Right lobe of liver (tissue), 6 donors: ENCODE measurements around the gene SLC28A3. TPM values are rescaled to one million over a fixed set of nuclear protein-coding genes. Genes with fewer than 3 reads are reported as not detected.

Experiments
- ATAC-seq, 4 donors: fragments of 200-7000 bp; cut with Tn5 transposase; one replicate each; pipeline ENCODE4 v1.9.1; 2020; ENCODE audit warnings: mild to moderate bottlenecking in 4 of 4, moderate library complexity in 4 of 4
- DNase-seq, 3 donors: peaks; one replicate each; pipeline ENCODE4 v3.0.0-alpha.2; 2020
- H3K27ac ChIP-seq, 3 donors: fragments of 200-600 bp; one replicate each; pipeline ENCODE4 v1.8.0; 2022
- H3K27me3 ChIP-seq, 2 donors: fragments of 200-600 bp; one replicate each; pipeline ENCODE4 v1.8.0; 2022
- H3K36me3 ChIP-seq, 4 donors: fragments of 200-600 bp; sonication (generic) in 1 of 4; one replicate each; pipeline versions ENCODE4 v1.5.1 to v1.8.0; 2017 to 2022; ENCODE audit warnings: control low read depth in 1 of 4
- H3K4me1 ChIP-seq, 4 donors: fragments of 200-600 bp; sonication (generic) in 1 of 4; one replicate each; pipeline versions ENCODE4 v1.5.1 to v1.8.0; 2017 to 2022; ENCODE audit warnings: control low read depth in 1 of 4
- H3K4me3 ChIP-seq, 3 donors: fragments of 200-600 bp; one replicate each; pipeline ENCODE4 v1.8.0; 2022
- H3K9me3 ChIP-seq, 4 donors: fragments of 200-600 bp; sonication (generic) in 1 of 4; one replicate each; pipeline versions ENCODE4 v1.5.1 to v1.8.0; 2017 to 2022; ENCODE audit warnings: control low read depth in 1 of 4
- POLR2A ChIP-seq: fragments of 450-650 bp; IDR thresholded peaks from one replicate; pipeline ENCODE4 v1.6.1; 2017; ENCODE audit warnings: antibody characterized with exemption, mild to moderate bottlenecking
- WGBS: methylation state at CpG from one replicate; pipeline ENCODE4 v1.1.6; 2018; ENCODE audit warnings: low coverage, low lambda C conversion rate; ENCODE audit not compliant: insufficient coverage; ENCODE audit errors: missing lambda C conversion rate; 5-methylcytosine and 5-hydroxymethylcytosine counted together
- intact Hi-C, 2 donors: fragments of 100-400 bp; cut with DNase I; formaldehyde crosslinking; loops; one replicate each; pipeline versions ENCODE4 v1.11.2 to v1.14.1; 2022
- total RNA-seq, 6 experiments: library from RNA; depleted of rRNA in 2 of 6; stranded (reverse); fragments of >200 nt in 2 of 6; fragmentation: NEBNext Ultra II Directional in 3 of 6; extraction: Animal tissue kit (Norgen Biotek cat#: 25700) in 3 of 6; gene quantifications; one replicate each; pipeline versions ENCODE4 v1.1.0 to v1.2.4, GENCODE V29; 2016 to 2023
- TF ChIP-seq, protein P1 (sequence below), 4 donors: fragments of 200-600 bp in 3 of 4; fragments of 450-650 bp in 1 of 4; IDR thresholded peaks; one replicate each; pipeline versions ENCODE4 v1.5.1 to v1.8.0; 2016 to 2022; ENCODE audit warnings: antibody characterized with exemption in 4 of 4, mild to moderate bottlenecking in 2 of 4
- donor health status: DM: no; HTN: yes; CAD: no.
- donor health status: DM: no; HTN: no; CAD: no.
- donor health status: DM: no; HTN: no; CAD: no.
- donor health status: DM: no; HTN: yes; CAD: no.
- donor health status: DM: no; HTN: yes; CAD: no.

The SLC28A3 gene
- total RNA-seq, 6 experiments from 2014 or later: 0.07 to 0.16 (median 0.12) TPM

DNA sequence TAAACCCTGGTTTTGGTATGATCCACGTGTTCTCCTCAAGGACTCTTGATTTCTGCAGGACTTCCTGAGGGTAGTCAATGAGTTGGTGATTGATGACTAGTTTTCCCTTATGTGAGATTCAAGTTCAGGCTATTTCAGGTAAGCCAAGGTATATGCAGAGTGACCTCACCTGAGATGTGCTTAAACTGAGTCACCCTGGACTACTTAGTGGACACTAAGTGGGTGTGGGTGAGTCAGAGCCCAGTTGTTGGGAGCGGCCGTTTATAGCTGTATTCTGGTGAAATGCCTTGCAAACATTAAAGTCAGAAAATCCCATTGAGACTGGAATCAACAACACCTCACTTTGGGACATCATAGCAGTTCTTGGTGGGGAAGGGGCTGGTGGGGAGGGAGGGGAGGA is 62.9 kb downstream of the SLC28A3 start:
- ATAC-seq (no peak), DNase-seq (no peak)
- H3K27ac ChIP-seq: no peak overlapping the region
- H3K9me3 ChIP-seq: no peaks in the 10 kb centered on the region
- no peaks in the 10 kb centered on the region for H3K27me3 ChIP-seq
- no peaks in the 10 kb centered on the region for H3K36me3 ChIP-seq
- WGBS: 69% methylated on average over 3 of the region's 3 CpGs
- intact Hi-C loops: no loop called here
- no peak for TF ChIP-seq POLR2A
- TF ChIP-seq, protein P1, sequence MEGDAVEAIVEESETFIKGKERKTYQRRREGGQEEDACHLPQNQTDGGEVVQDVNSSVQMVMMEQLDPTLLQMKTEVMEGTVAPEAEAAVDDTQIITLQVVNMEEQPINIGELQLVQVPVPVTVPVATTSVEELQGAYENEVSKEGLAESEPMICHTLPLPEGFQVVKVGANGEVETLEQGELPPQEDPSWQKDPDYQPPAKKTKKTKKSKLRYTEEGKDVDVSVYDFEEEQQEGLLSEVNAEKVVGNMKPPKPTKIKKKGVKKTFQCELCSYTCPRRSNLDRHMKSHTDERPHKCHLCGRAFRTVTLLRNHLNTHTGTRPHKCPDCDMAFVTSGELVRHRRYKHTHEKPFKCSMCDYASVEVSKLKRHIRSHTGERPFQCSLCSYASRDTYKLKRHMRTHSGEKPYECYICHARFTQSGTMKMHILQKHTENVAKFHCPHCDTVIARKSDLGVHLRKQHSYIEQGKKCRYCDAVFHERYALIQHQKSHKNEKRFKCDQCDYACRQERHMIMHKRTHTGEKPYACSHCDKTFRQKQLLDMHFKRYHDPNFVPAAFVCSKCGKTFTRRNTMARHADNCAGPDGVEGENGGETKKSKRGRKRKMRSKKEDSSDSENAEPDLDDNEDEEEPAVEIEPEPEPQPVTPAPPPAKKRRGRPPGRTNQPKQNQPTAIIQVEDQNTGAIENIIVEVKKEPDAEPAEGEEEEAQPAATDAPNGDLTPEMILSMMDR (IDR thresholded peaks at IDR 0.05): no peak
- no peaks in the 10 kb centered on the region for H3K4me1 ChIP-seq
- no peak overlapping the region for H3K4me3 ChIP-seq

DNA sequence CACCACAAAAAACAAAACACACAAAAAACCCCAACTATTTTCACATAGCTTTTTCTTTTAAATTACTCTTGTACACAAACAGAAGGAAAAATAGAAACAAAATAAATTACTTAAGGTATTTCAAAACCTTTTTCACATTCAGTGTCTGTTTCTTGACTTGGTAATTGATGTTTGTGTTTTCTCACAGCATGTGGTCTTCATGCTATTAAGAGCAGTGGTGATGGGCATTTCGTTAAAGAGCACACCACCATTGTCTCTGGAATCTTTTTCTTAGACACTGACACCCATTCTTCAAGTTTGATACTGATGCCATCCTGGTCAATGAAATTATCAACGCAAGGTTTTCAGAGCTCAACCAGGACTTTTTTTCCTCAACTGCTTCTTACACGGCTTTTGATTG is 63.8 kb downstream of the SLC28A3 start:
- Histone ChIP-seq H3K36me3 (no peaks in the 10 kb centered on the region), H3K9me3 (no peaks in the 10 kb centered on the region), H3K4me1 (no peaks in the 10 kb centered on the region), H3K4me3 (no peak overlapping the region), H3K27me3 (no peaks in the 10 kb centered on the region), H3K27ac (no peak overlapping the region)
- DNase-seq (no peak), ATAC-seq (no peak)
- WGBS: 41% methylated on average over 3 of the region's 3 CpGs
- intact Hi-C loops: no loop called here
- TF ChIP-seq, protein P1 (IDR thresholded peaks at IDR 0.05): no peak
- TF ChIP-seq POLR2A: no peak

DNA sequence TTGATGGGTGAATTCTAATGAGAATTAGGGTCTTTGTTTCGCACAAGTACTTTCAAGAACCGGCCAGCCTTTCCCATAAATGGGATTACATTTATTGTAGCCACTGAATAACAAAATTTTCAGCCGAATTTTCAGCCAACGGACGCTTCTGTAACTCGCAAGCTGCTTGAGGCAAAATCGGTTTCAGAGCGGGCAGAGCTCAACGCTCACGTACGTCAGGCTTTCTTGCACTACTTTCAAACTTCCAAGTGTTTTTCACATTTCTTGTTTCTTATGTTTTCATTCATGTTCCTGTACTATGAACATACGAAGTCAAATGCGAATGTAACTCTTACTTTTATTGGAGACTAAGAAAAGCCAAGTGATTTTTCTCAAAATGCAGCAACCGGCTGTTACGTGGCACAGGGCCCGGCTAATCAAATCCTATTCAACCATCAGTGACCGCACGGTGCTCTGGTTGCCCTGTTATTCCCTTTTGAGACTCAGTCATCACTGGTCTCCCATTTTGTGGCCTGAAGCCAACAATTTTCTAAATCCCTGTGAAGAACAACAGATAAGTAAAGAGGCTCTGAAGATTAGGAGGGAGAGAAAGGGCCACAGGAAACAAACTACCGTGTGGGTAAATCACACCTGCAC is 68.5 kb downstream of the SLC28A3 start:
- no peaks in the 10 kb centered on the region for H3K9me3 ChIP-seq
- TF ChIP-seq, protein P1 (IDR thresholded peaks at IDR 0.05): no peak
- no peak for TF ChIP-seq POLR2A
- WGBS: 60% methylated on average over 19 of the region's 19 CpGs
- H3K27me3 ChIP-seq: no peaks in the 10 kb centered on the region
- ATAC-seq (no peak), DNase-seq (no peak)
- no peaks in the 10 kb centered on the region for H3K4me1 ChIP-seq
- intact Hi-C loops: no loop called here
- no peak overlapping the region for H3K27ac ChIP-seq
- no peaks in the 10 kb centered on the region for H3K36me3 ChIP-seq
- H3K4me3 ChIP-seq: no peak overlapping the region

DNA sequence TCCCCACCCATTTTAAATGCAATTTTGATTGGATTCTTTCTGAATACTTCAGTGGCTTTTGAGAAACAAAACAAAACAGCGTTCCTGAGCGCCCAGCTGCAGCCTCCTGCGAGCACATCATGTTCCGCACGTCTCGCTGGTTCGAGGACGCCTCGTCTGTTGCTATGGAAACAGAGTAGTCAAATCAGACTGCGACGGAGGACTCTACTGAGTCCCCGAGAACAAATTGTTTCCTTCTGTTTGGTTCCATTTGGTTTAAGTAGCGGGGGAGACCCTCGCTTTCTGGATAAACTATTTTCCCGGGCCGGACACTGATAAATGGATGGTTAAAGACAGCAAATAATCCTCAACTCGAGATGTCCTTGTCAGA is 69.0 kb downstream of the SLC28A3 start:
- 4% methylated on average over 17 of the region's 17 CpGs for WGBS
- peak in 1 of 3 donors; percentile 27 for DNase-seq
- no peak overlapping the region for H3K4me3 ChIP-seq

More for the DNA sequence above, 69.0 kb downstream of the SLC28A3 start:
- peak; percentile 19 to 45 (median 42) for ATAC-seq
- Histone ChIP-seq H3K9me3 (no peaks in the 10 kb centered on the region), H3K36me3 (no peaks in the 10 kb centered on the region), H3K27ac (no peak overlapping the region), H3K27me3 (no peaks in the 10 kb centered on the region), H3K4me1 (no peaks in the 10 kb centered on the region)
- TF ChIP-seq POLR2A: no peak
- TF ChIP-seq, protein P1 (IDR thresholded peaks at IDR 0.05): no peak
- intact Hi-C loops: no loop called here
